Spinal cord (tissue), 10 donors: Measurements from ENCODE around the gene NCF1. TPM values are rescaled to one million over a fixed set of nuclear protein-coding genes. Genes with fewer than 3 reads are reported as not detected.
"Not testable (repeated sequence)": the region's sequence is repeated elsewhere in the genome, so short reads cannot be mapped to it uniquely, and the experiment has no call there.

Source experiments
- DNase-seq, 6 donors: peaks; one replicate each; pipeline versions ENCODE4 v3.0.0 to v3.0.0-alpha.2; 2013 to 2015; ENCODE audit warnings: low spot score in 6 of 6, low read depth in 4 of 6
- H3K27ac ChIP-seq: one replicate; pipeline ENCODE4 v1.5.1; 2013; ENCODE audit warnings: low read depth, low read length, control low read depth
- H3K27me3 ChIP-seq: one replicate; pipeline ENCODE4 v1.6.1; 2013; ENCODE audit warnings: low read length; ENCODE audit not compliant: control insufficient read depth, insufficient read depth
- H3K36me3 ChIP-seq: one replicate; pipeline ENCODE4 v1.6.1; 2013; ENCODE audit warnings: low read length; ENCODE audit not compliant: control insufficient read depth, insufficient read depth
- H3K4me1 ChIP-seq: one replicate; pipeline ENCODE4 v1.6.1; 2013; ENCODE audit warnings: low read length; ENCODE audit not compliant: control insufficient read depth, insufficient read depth
- H3K4me3 ChIP-seq: one replicate; pipeline ENCODE4 v1.5.1; 2013; ENCODE audit warnings: low read depth, low read length, control low read depth
- H3K9me3 ChIP-seq: one replicate; pipeline ENCODE4 v1.6.1; 2013; ENCODE audit warnings: low read length; ENCODE audit not compliant: control insufficient read depth, insufficient read depth
- WGBS: methylation state at CpG from one replicate; pipeline ENCODE4 v1.1.5; 2013; ENCODE audit warnings: missing lambda C conversion rate; ENCODE audit not compliant: insufficient coverage; 5-methylcytosine and 5-hydroxymethylcytosine counted together
- polyA plus RNA-seq, 2 donors: library from polyadenylated mRNA; unstranded; fragments of 120-200 nt; gene quantifications; one replicate each; pipeline ENCODE4 v1.2.1, GENCODE V29; 2013; ENCODE audit not compliant: insufficient read length in 2 of 2
- total RNA-seq, 2 donors: library from RNA; depleted of rRNA in 1 of 2; stranded (reverse); fragments of 120-200 nt in 1 of 2; fragments of >200 nt in 1 of 2; gene quantifications; one replicate each; pipeline versions ENCODE4 v1.2.3 to v1.2.4, GENCODE V29; 2013 to 2014
- donor health status: healthy.

Gene NCF1
- total and polyA plus RNA-seq, 4 donors, result 0.77 to 2.8 (median 2.6) TPM

DNA sequence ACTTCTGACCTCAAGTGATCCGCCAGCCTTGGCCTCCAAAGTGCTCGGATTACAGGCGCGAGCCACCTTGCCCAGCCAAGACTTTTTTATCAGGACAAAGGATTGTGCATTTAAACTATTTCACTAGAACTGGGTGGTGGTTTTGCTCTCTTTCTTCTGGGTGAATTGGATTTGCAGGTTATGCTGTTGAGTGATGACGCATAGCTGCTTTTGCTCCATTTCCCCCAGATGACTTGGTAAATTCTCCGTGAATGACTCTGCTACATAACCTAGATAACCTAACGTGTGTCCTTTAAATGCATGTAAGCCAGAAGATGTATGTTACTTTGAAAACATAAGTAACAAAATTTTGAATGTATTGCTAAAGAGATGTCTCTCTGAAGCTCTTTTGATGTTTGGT is 15.5 kb upstream of the NCF1 start:
- H3K27ac ChIP-seq, H3K9me3 ChIP-seq, DNase-seq, H3K27me3 ChIP-seq, H3K4me3 ChIP-seq, H3K4me1 ChIP-seq, H3K36me3 ChIP-seq: not testable (repeated sequence)
- no CpG with 5 or more reads among the region's 7 CpGs for WGBS

DNA sequence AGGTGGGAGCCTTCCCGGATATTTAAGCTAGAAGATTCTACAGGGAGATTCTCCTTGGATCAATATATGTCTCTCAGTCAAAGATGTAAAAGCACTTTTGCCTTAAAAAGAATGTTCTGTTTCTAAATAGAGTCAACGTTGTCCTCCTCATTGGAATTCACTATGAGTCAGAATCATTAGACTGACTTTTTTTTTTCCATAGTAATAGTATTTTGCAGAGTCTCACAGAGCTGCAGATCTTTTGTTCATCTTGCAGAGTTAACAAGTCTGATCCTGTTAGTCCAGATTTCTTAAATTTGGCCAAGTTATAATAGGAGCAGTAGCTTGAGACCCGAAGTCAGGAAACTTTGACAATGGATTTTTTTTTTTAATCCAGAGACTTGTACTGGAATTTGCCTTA is 14.8 kb upstream of the NCF1 start:
- H3K36me3 ChIP-seq, H3K4me1 ChIP-seq, H3K9me3 ChIP-seq, DNase-seq, H3K27ac ChIP-seq, H3K4me3 ChIP-seq, H3K27me3 ChIP-seq: not testable (repeated sequence)
- no CpG with 5 or more reads among the region's 3 CpGs for WGBS

DNA sequence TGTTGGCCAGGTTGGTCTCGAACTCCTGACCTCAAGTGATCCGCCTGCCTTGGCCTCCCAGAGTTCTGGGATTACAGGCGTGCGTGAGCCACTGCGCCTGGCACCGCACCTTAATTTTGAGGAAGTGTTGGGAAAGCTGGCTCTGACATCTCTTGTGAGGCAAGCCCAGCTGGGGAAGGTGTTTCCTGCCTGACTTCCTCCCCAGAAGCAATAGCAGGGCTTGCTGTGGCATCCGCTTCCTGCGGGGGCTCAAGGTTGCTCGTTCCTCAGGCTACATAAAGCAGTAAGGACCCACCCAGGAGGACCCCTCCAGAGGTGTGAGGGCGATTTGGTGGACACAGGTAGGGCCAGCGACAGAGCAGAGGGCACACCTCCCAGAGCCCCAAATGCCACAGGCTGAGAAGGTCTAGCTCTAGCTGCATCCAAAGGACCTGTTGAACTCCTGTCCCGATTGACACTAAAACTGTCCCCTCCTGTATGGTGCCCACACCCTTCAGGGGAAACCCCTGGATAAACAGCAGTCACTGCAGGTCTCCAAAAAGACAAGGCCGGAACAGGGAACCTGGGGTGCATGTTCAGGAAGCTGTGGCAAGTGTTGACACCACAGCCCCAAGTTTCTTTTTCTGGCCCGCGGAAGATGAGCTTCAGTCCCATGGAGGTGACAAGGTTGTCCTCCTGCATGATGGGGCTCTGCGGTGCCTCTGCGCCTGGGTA is 8.4 kb upstream of the NCF1 start:
- H3K27me3 ChIP-seq, H3K27ac ChIP-seq, DNase-seq, H3K9me3 ChIP-seq, H3K4me1 ChIP-seq, H3K36me3 ChIP-seq, H3K4me3 ChIP-seq: not testable (repeated sequence)
- no CpG with 5 or more reads among the region's 17 CpGs for WGBS

DNA sequence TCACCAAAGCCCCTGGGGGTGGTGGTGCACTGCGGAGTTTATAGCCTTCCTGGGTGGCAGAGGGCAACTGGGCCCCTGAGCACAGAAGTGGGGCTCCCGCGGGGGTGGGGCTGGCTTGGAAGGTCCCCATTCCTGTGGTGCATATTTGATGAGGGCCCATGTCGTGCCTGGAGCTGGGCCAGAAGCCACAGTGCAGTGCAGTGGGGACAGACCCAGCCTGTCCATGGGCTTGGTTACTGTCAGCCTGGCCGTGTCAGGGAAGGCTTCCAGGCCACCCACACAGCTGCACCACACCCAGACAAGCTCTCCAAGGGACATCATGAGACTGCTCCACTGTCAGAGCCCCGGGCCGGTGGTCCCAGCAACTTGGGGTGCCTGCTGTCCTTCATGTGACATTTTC is 7.3 kb upstream of the NCF1 start:
- H3K4me3 ChIP-seq, H3K27me3 ChIP-seq, H3K4me1 ChIP-seq, H3K9me3 ChIP-seq, H3K27ac ChIP-seq, DNase-seq, H3K36me3 ChIP-seq: not testable (repeated sequence)
- WGBS, result no CpG with 5 or more reads among the region's 7 CpGs

DNA sequence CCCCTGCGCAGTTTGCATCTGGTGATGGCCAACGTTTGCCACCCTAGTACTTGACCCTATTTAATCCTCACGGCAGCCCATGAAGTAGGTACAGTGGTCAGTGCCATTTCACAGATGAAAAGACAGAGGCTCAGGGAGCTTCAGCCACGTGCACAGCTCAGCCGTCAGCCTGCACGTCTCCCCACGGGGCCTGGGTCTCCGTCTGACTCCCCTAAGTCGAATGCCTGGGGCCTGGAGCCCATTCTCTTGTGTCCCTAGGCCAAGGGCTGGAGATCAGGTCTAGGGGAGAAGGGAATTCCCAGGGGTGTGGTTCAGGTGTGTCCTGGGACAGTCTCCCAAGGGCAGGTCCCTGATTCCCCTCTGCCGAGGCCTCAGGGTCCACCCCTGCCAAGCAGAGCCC is 6.8 kb upstream of the NCF1 start:
- not testable (repeated sequence) for H3K9me3 ChIP-seq, H3K36me3 ChIP-seq, H3K27ac ChIP-seq, DNase-seq, H3K4me3 ChIP-seq, H3K27me3 ChIP-seq, H3K4me1 ChIP-seq
- no CpG with 5 or more reads among the region's 10 CpGs for WGBS

DNA sequence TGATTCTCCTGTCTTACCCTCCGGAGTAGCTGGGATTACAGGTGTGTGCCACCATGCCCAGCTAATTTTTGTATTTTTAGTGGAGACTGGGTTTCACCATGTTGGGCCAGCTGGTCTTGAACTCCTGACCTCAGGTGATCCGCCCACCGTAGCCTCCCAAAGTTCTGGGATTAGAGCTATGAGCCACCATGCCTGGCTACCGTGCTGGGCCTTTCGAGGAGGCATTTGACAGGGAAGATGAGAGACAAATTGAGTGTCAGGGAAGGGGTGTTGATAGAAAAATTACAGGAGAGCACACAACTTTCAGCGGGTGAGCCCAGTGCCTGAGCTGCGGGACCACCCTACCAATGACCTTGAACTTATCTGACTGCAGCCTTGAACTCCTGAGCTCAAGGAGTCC is 3.7 kb upstream of the NCF1 start:
- H3K4me1 ChIP-seq, result not testable (repeated sequence)

DNA sequence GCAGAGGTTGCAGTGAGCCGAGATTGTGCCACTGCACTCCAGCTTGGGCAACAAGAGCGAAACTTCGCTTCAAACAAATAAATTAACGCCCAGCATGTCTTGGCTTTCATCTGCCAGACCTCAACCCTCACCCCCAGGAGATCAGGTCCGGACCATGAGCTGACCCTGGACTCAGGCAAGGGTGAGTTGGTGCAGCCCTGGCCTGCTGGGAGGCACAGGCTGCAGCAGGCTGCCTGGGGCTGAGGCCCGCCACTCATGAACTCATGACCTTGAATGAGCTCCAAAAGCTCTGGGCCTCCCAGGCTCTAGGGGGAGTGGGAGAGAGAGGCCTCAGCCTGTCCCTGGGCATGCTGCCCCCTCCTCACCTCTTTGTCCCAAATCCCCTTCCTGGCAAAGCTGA is 1.7 kb upstream of the NCF1 start:
- not testable (repeated sequence) for H3K4me1 ChIP-seq, H3K36me3 ChIP-seq, H3K27ac ChIP-seq, H3K9me3 ChIP-seq, H3K27me3 ChIP-seq, H3K4me3 ChIP-seq, DNase-seq
- WGBS, result no CpG with 5 or more reads among the region's 6 CpGs

More for the DNA sequence above, 3.7 kb upstream of the NCF1 start:
- 90% methylated on average over 2 of the region's 7 CpGs for WGBS
- H3K27ac ChIP-seq, DNase-seq, H3K36me3 ChIP-seq, H3K9me3 ChIP-seq, H3K27me3 ChIP-seq, H3K4me3 ChIP-seq: not testable (repeated sequence)

DNA sequence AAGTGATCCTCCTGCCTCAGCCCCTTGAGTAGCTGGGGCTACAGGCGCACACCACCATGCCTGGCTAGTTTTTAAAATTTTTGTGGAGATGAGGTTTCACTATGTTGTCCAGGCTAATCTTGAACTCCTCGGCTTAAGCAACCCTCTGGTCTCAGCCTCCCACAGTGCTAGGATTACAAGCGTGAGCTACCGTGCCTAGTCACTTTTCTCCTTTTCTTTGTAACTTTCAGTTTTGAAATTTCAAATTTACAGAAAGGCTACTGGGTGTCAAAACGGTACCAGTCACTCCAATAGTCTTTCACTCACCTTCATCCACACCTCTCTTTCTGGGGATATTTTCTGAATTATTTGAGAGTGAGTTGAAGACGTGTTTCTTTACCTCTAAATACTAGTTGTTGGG is 1.3 kb downstream of the NCF1 start:
- H3K4me3 ChIP-seq, H3K4me1 ChIP-seq, H3K27ac ChIP-seq, H3K36me3 ChIP-seq, H3K27me3 ChIP-seq, DNase-seq, H3K9me3 ChIP-seq: not testable (repeated sequence)
- WGBS, result no CpG with 5 or more reads among the region's 6 CpGs

DNA sequence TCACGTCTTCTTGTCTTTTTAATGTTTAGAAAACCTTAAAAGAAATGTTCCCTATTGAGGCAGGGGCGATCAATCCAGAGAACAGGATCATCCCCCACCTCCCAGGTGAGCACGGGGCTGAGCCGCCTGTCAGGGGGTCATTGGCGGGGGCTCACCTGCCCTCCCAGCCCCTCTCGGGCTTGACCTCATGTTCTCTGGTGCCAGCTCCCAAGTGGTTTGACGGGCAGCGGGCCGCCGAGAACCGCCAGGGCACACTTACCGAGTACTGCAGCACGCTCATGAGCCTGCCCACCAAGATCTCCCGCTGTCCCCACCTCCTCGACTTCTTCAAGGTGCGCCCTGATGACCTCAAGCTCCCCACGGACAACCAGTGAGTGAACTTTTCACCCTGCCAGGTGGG is 5.2 kb downstream of the NCF1 start:
- not testable (repeated sequence) for DNase-seq, H3K27ac ChIP-seq, H3K36me3 ChIP-seq, H3K4me1 ChIP-seq, H3K27me3 ChIP-seq, H3K4me3 ChIP-seq, H3K9me3 ChIP-seq
- no CpG with 5 or more reads among the region's 17 CpGs for WGBS

DNA sequence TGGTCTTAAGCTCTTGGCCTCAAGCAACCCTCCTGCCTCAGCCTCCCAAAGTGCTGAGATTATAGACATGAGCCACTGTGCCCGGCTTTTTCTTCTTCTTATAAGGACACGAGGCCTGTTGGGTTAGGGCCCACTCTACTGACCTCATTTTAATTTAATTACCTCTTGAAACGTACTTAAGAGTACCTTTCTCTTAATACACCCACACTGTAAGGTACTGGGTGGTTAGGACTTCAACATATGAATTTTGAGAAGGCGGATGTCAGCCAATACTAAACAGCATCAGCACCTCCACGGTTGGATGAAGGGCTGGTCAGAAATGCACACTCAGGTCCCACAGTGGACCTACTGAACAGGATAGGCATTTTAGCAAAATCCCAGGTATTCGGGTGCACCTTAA is 7.9 kb downstream of the NCF1 start:
- not testable (repeated sequence) for H3K27ac ChIP-seq, H3K27me3 ChIP-seq, DNase-seq, H3K9me3 ChIP-seq, H3K4me1 ChIP-seq, H3K36me3 ChIP-seq, H3K4me3 ChIP-seq
- WGBS, result no CpG with 5 or more reads among the region's 6 CpGs
